Peyer's patch (tissue), 4 donors: ENCODE results near the gene MEIOB. TPM values are rescaled to one million over a fixed set of nuclear protein-coding genes. Genes with fewer than 3 reads are reported as not detected.

ENCODE experiments used
- DNase-seq, 3 donors: peaks; one replicate each; pipeline ENCODE4 v3.0.0-alpha.2; 2017 to 2019
- H3K27ac ChIP-seq, 4 donors: fragments of 200-600 bp; sonication (generic); one replicate each; pipeline ENCODE4 v1.5.1; 2016 to 2019
- H3K27me3 ChIP-seq, 2 donors: fragments of 200-600 bp; sonication (generic); one replicate each; pipeline ENCODE4 v1.5.1; 2019
- H3K36me3 ChIP-seq, 3 donors: fragments of 200-600 bp; sonication (generic); one replicate each; pipeline ENCODE4 v1.5.1; 2016 to 2019
- H3K4me1 ChIP-seq, 4 donors: fragments of 200-600 bp; sonication (generic); one replicate each; pipeline ENCODE4 v1.5.1; 2016 to 2019
- H3K4me3 ChIP-seq, 4 donors: fragments of 200-600 bp; sonication (generic); 1 replicate in 3 of 4; 2 replicates in 1 of 4; pipeline ENCODE4 v1.5.1; 2016 to 2019; ENCODE audit warnings: mild to moderate bottlenecking in 1 of 4
- H3K9me3 ChIP-seq, 4 donors: fragments of 200-600 bp; sonication (generic); one replicate each; pipeline ENCODE4 v1.5.1; 2016 to 2019; ENCODE audit warnings: mild to moderate bottlenecking in 1 of 4
- CTCF ChIP-seq, 6 experiments: fragments of 450-650 bp in 4 of 6; fragments of 200-600 bp in 2 of 6; sonication (generic) in 1 of 6; IDR thresholded peaks; one replicate each; pipeline ENCODE4 v1.5.1; 2017 to 2019; ENCODE audit warnings: antibody characterized with exemption in 6 of 6, mild to moderate bottlenecking in 3 of 6, moderate library complexity in 1 of 6
- POLR2A ChIP-seq, 2 donors: fragments of 450-650 bp; IDR thresholded peaks; one replicate each; pipeline ENCODE4 v1.5.1; 2017; ENCODE audit warnings: antibody characterized with exemption in 2 of 2, mild to moderate bottlenecking in 2 of 2, moderate library complexity in 2 of 2
- total RNA-seq, 4 donors: library from RNA; depleted of rRNA; stranded (reverse); fragments of >200 nt; gene quantifications; one replicate each; pipeline ENCODE4 v1.1.0, GENCODE V29; 2016

The MEIOB gene
- total RNA-seq, 4 donors from 2014 or later: not detected

DNA sequence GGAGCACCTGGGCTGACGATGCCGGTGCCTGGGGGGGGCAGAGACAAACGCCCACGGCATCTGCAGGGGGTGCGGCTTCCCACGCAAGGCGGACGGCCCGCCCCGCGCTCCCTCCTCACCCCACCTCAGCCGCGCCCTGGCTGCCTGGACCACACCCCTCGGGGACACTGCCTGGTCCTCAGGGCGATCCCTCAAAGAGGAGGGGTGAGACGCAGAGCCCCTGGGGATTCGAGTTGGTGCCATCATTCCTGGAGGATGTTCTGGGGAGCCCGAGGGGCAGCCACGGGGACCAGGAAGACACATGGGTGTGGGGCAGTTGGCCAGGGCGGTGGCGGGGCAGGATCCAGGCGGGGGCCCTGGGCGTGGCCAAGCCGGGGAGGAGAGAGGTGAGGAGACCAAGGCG is 82.3 kb downstream of the MEIOB start:
- no peak for TF ChIP-seq POLR2A (IDR thresholded peaks at IDR 0.05)
- no peak for TF ChIP-seq CTCF (IDR thresholded peaks at IDR 0.05)
- H3K4me1 ChIP-seq: peaks cover 0 to 5% (median 0%) of the 10 kb centered on the region in 4 donors
- H3K27ac ChIP-seq: no peak overlapping the region
- no peaks in the 10 kb centered on the region for H3K9me3 ChIP-seq
- DNase-seq: peak in 1 of 3 donors; percentile 46
- peaks cover 0 to 43% (median 0%) of the 10 kb centered on the region in 3 donors for H3K36me3 ChIP-seq
- H3K27me3 ChIP-seq: no peaks in the 10 kb centered on the region
- H3K4me3 ChIP-seq: no peak overlapping the region

DNA sequence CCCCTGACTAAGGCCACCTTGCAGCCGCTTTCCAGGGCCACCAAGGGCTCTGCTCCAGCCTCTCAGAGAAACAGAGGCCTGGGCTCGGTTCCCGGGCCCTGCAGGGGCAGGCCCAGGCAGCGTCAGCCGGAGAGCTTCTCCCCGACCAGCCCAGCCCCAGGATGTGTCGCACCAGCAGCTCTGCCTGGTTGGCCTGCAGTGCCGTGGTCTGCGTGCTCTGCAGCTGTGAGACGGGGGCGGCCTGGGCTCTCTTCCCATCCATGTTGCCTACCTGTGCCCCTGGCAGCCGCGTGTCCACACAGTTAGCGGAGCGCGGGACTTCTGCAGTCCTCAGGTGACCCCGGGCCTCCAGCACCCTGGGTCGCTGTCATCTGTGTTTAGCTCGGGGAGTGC is 83.3 kb downstream of the MEIOB start:
- TF ChIP-seq POLR2A (IDR thresholded peaks at IDR 0.05): no peak
- no peak for DNase-seq
- H3K36me3 ChIP-seq: peaks cover 0 to 43% (median 0%) of the 10 kb centered on the region in 3 donors
- H3K4me1 ChIP-seq: peaks cover 0 to 14% (median 0%) of the 10 kb centered on the region in 4 donors
- H3K4me3 ChIP-seq: no peak overlapping the region
- H3K27me3 ChIP-seq: no peaks in the 10 kb centered on the region
- no peak overlapping the region for H3K27ac ChIP-seq
- H3K9me3 ChIP-seq: no peaks in the 10 kb centered on the region

DNA sequence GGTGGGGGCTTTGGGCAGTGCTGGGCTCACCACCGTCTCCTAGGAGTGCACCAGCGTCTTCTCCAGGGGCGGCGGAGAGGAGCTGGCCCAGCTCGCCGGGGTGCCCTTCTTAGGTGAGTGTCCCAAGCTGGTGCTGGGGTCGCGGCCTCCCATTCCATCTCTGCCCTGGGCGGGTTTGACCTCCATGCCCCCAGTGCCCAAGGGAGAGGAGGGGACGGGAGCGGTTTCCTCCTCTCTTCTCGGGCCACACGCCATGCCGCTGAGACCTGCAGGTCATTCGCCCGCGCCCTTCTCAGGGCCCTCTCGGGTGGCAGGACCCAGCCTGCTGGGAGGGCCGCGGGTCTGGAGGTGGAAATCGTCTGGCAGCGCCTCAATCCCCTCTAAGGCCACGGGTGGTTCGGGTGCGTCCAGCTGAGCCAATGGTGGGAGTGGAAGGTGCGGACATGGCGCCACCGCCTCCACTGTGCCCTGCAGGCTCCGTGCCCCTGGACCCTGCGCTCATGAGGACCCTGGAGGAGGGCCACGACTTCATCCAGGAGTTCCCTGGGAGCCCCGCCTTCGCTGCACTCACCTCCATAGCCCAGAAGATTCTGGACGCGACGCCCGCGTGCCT is 83.8 kb downstream of the MEIOB start:
- no peak for DNase-seq
- no peak overlapping the region for H3K27ac ChIP-seq
- no peak overlapping the region for H3K4me3 ChIP-seq
- no peak for TF ChIP-seq CTCF (IDR thresholded peaks at IDR 0.05)
- TF ChIP-seq POLR2A (IDR thresholded peaks at IDR 0.05): no peak
- H3K9me3 ChIP-seq: no peaks in the 10 kb centered on the region
- H3K27me3 ChIP-seq: no peaks in the 10 kb centered on the region
- H3K4me1 ChIP-seq: peaks cover 0 to 17% (median 0%) of the 10 kb centered on the region in 4 donors
- peaks cover 0 to 43% (median 0%) of the 10 kb centered on the region in 3 donors for H3K36me3 ChIP-seq

DNA sequence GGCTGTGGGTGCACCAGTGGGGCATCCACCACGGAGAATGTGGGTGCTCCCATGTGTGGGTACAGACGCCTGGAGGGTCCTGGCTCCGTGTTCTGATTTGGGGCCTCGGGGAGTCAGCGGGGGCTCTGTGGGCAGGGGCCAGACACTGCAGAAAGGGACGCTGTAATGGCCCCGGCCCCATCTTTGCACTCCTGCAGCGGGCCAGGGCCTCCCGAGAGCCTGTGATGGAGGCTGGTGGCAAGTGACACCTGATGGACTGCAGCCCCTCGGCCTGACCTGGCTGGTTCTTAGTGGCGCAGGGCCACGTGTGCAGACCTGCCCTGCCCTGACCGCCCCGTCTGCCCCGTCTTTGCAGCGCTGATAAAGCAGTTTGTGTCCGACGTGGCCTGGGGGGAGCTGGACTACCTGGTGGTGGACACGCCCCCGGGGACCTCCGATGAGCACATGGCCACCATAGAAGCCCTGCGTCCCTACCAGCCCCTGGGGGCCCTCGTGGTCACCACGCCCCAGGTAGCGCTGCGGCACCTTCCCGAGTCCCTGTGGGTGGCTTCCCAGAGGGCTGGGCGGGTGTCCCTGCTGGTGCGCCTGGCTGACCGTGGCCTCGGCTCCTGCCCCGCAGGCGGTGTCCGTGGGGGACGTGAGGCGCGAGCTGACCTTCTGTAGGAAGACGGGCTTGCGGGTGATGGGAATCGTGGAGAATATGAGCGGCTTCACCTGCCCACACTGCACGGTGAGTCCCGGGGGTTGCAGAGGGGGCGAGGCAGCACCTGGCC is 84.5 kb downstream of the MEIOB start:
- no peaks in the 10 kb centered on the region for H3K27me3 ChIP-seq
- peak in 1 of 3 donors; percentile 45 for DNase-seq

DNA sequence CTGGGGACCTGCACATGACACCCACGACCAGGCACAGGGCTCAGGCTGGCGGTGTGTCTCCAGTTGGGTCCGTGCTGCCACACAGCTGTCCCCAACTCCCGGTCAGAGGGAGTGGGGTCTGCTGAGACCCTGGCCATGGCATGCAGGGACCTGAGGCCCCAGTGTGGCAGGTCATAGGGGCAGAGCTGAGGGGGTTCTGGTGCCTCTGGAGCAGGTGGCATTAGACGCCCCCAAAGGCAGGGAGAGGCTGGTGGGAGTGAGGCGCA is 85.0 kb downstream of the MEIOB start:
- H3K4me1 ChIP-seq: peaks cover 0 to 17% (median under 1%) of the 10 kb centered on the region in 4 donors
- no peak overlapping the region for H3K4me3 ChIP-seq
- peaks cover 0 to 41% (median 0%) of the 10 kb centered on the region in 3 donors for H3K36me3 ChIP-seq
- TF ChIP-seq CTCF (IDR thresholded peaks at IDR 0.05): no peak
- TF ChIP-seq POLR2A (IDR thresholded peaks at IDR 0.05): no peak
- H3K9me3 ChIP-seq: no peaks in the 10 kb centered on the region
- H3K27ac ChIP-seq: no peak overlapping the region
- H3K27me3 ChIP-seq: no peaks in the 10 kb centered on the region
- no peak for DNase-seq

More for the DNA sequence above, 84.5 kb downstream of the MEIOB start:
- H3K4me3 ChIP-seq: no peak overlapping the region
- no peaks in the 10 kb centered on the region for H3K9me3 ChIP-seq
- peaks cover 0 to 17% (median 0%) of the 10 kb centered on the region in 4 donors for H3K4me1 ChIP-seq
- H3K27ac ChIP-seq: no peak overlapping the region
- H3K36me3 ChIP-seq: peaks cover 0 to 43% (median 0%) of the 10 kb centered on the region in 3 donors
- TF ChIP-seq POLR2A (IDR thresholded peaks at IDR 0.05) (no peak), CTCF (IDR thresholded peaks at IDR 0.05) (no peak)
